Panc1 (cell line): ENCODE measurements around the gene HCFC1R1. TPM values are rescaled to one million over a fixed set of nuclear protein-coding genes. Genes with fewer than 3 reads are reported as not detected.
"Not testable (repeated sequence)": the region's sequence is repeated elsewhere in the genome, so short reads cannot be mapped to it uniquely, and the experiment has no call there.

Experiments
- ATAC-seq: fragments of 200-7000 bp; cut with Tn5 transposase; 2 replicates; pipeline ENCODE4 v1.9.1; 2020; ENCODE audit warnings: mild to moderate bottlenecking, moderate library complexity
- BruUV-seq: library from RNA; stranded (reverse); fragments of 400-500 nt; replicated peaks from 2 replicates; lab custom pipeline; 2021; lab: Mats Ljungman, UMichigan
- CTCF ChIA-PET: fragments of 300-600 bp; sonication (Branson Sonifier 250); formaldehyde crosslinking; loops from one replicate; lab custom pipeline; 2022; ENCODE audit warnings: antibody characterized with exemption; lab: Charles Lee
- POLR2A ChIA-PET: fragments of 300-600 bp; sonication (Branson Sonifier 250); formaldehyde crosslinking; loops from one replicate; lab custom pipeline; 2022; ENCODE audit warnings: antibody characterized with exemption; lab: Charles Lee
- DNase-seq: peaks from one replicate; pipeline ENCODE4 v3.0.0-alpha.2; 2010; ENCODE audit warnings: low read depth, low spot score
- H3K27ac ChIP-seq: 2 replicates; pipeline ENCODE4 v1.5.1; 2011; ENCODE audit warnings: mild to moderate bottlenecking, low read length, inconsistent platforms
- H3K27me3 ChIP-seq: fragments of 200-500 bp; sonication (Bioruptor generic); 2 replicates; pipeline ENCODE4 v1.6.0; 2014; ENCODE audit warnings: low read length, inconsistent platforms; ENCODE audit not compliant: control insufficient read depth, insufficient read depth
- H3K36me3 ChIP-seq: fragments of 200-500 bp; sonication (Bioruptor generic); 2 replicates; pipeline ENCODE4 v1.5.1; 2014; ENCODE audit warnings: inconsistent platforms, mild to moderate bottlenecking, low read length, moderate library complexity; ENCODE audit not compliant: control insufficient read depth, insufficient read depth
- H3K4me1 ChIP-seq: 2 replicates; pipeline ENCODE4 v1.5.1; 2011; ENCODE audit warnings: inconsistent platforms, mild to moderate bottlenecking, low read length, moderate library complexity; ENCODE audit not compliant: control insufficient read depth, insufficient read depth
- H3K4me3 ChIP-seq, 2 experiments: 2 replicates each; pipeline ENCODE4 v1.5.1; 2011 to 2012; ENCODE audit warnings: low read depth in 2 of 2, low read length in 2 of 2, mild to moderate bottlenecking in 2 of 2, inconsistent platforms in 1 of 2, moderate library complexity in 1 of 2
- H3K9me3 ChIP-seq: fragments of 200-500 bp; sonication (Bioruptor generic); 2 replicates; pipeline ENCODE4 v1.5.1; 2014; ENCODE audit warnings: low read depth, mild to moderate bottlenecking, inconsistent platforms, low read length, moderate library complexity; ENCODE audit not compliant: control insufficient read depth, insufficient read depth
- CTCF ChIP-seq: fragments of 450-650 bp; IDR thresholded peaks from 2 replicates; pipeline ENCODE4 v1.5.1; 2017; ENCODE audit warnings: mild to moderate bottlenecking
- POLR2AphosphoS5 ChIP-seq: IDR thresholded peaks from 2 replicates; pipeline ENCODE4 v1.6.1; 2012; ENCODE audit warnings: mild to moderate bottlenecking, low read depth, low read length, moderate library complexity
- REST ChIP-seq, 2 experiments: IDR thresholded peaks; 2 replicates each; pipeline ENCODE4 v1.6.1; 2011 to 2012; ENCODE audit warnings: low read depth in 2 of 2, control low read depth in 1 of 2, low read length in 1 of 2, mild to moderate bottlenecking in 1 of 2, moderate library complexity in 1 of 2; ENCODE audit not compliant: insufficient read depth in 1 of 2
- SIN3A ChIP-seq: IDR thresholded peaks from 2 replicates; pipeline ENCODE4 v1.6.1; 2012; ENCODE audit warnings: low read depth, mild to moderate bottlenecking, low read length, moderate library complexity, borderline replicate concordance; ENCODE audit not compliant: insufficient read depth
- TCF7L2 ChIP-seq: IDR thresholded peaks from 2 replicates; pipeline ENCODE4 v1.6.1; 2011; ENCODE audit warnings: mild to moderate bottlenecking, low read depth, low read length, inconsistent platforms
- in situ Hi-C: cut with HindIII; loops from 2 replicates; pipeline ENCODE4 v1.10.0; 2016; ENCODE audit warnings: low sequenced_read_pairs, low pct_unique_long_range_greater_than_20kb
- intact Hi-C: fragments of 100-400 bp; cut with micrococcal nuclease; formaldehyde crosslinking; loops from one replicate; pipeline ENCODE4 v1.10.0; 2022; ENCODE audit not compliant: unreplicated experiment
- total RNA-seq: library from RNA; stranded (reverse); gene quantifications from one replicate; pipeline ENCODE4 v1.2.1, GENCODE V29; 2021; ENCODE audit not compliant: unreplicated experiment

HCFC1R1 gene
- total RNA-seq, 1 experiment from 2014 or later: 67.3 TPM

- H3K27me3 ChIP-seq, DNase-seq, H3K4me3 ChIP-seq, BruUV-seq, POLR2A ChIA-PET, ATAC-seq, in situ Hi-C loops, H3K9me3 ChIP-seq, H3K36me3 ChIP-seq, H3K4me1 ChIP-seq, H3K27ac ChIP-seq: not testable (repeated sequence)
- CTCF ChIA-PET: interaction anchor here (0.9 kb wide), 1 partner anchor 135 kb away, joined by 4 read pairs; no protein-coding TSS in a partner anchor
- intact Hi-C loops: loop anchor here (10.0 kb wide), 1 partner anchor 72 kb away; no protein-coding TSS in a partner anchor
Observed at GRCh38 chr16:3052571-3053329, 29.0 kb upstream of the HCFC1R1 start.

- POLR2A ChIA-PET: no interaction called here
- H3K27me3 ChIP-seq: no peaks in the 10 kb centered on the region
- no peaks in the 10 kb centered on the region for H3K4me1 ChIP-seq
- in situ Hi-C loops: no loop called here
- no peak for DNase-seq
- CTCF ChIA-PET: no interaction called here
- no peak for ATAC-seq
- no peak overlapping the region for H3K4me3 ChIP-seq
- H3K9me3 ChIP-seq: no peaks in the 10 kb centered on the region
- intact Hi-C loops: loop anchor here (10.0 kb wide), 1 partner anchor 73 kb away; no protein-coding TSS in a partner anchor
- no peak overlapping the region for H3K27ac ChIP-seq
- H3K36me3 ChIP-seq: no peaks in the 10 kb centered on the region
- no peak for TF ChIP-seq TCF7L2
- TF ChIP-seq REST (IDR thresholded peaks at IDR 0.05; ENCODE audit: insufficient read depth in 1 of 2, low read depth in 2 of 2, low read length in 1 of 2): no peak
- no peak for TF ChIP-seq SIN3A
- no peak for TF ChIP-seq CTCF
- TF ChIP-seq POLR2AphosphoS5: no peak
- no TSS peak for BruUV-seq
Observed at GRCh38 chr16:3051494-3051893, 27.8 kb upstream of the HCFC1R1 start.

GRCh38 chr16:3051009-3051408 is 27.3 kb upstream of the HCFC1R1 start:
- Histone ChIP-seq H3K36me3 (no peaks in the 10 kb centered on the region), H3K27ac (no peak overlapping the region), H3K4me3 (no peak overlapping the region), H3K9me3 (no peaks in the 10 kb centered on the region), H3K4me1 (no peaks in the 10 kb centered on the region), H3K27me3 (no peaks in the 10 kb centered on the region)
- POLR2A ChIA-PET: no interaction called here
- in situ Hi-C loops (no loop called here), intact Hi-C loops (loop anchor here (10.0 kb wide), 1 partner anchor 74 kb away; no protein-coding TSS in a partner anchor)
- CTCF ChIA-PET: no interaction called here
- ATAC-seq (no peak), DNase-seq (no peak)
- no TSS peak for BruUV-seq
- TF ChIP-seq REST (IDR thresholded peaks at IDR 0.05; ENCODE audit: insufficient read depth in 1 of 2, low read depth in 2 of 2, low read length in 1 of 2) (no peak), TCF7L2 (no peak)
